Fibroblast of villous mesenchyme (primary cell): ENCODE measurements around the gene ZBTB16. TPM values are rescaled to one million over a fixed set of nuclear protein-coding genes. Genes with fewer than 3 reads are reported as not detected.

ENCODE experiments used
- DNase-seq: peaks from one replicate; pipeline ENCODE4 v3.0.0-alpha.2; 2010; ENCODE audit warnings: low read depth
- H3K4me3 ChIP-seq: 2 replicates; pipeline ENCODE4 v1.5.1; 2011; ENCODE audit warnings: low read depth, mild to moderate bottlenecking, low read length
- CTCF ChIP-seq: IDR thresholded peaks from 2 replicates; pipeline ENCODE4 v1.5.1; 2012; ENCODE audit warnings: low read depth, mild to moderate bottlenecking, low read length; ENCODE audit not compliant: insufficient read depth
- total RNA-seq: library from RNA; depleted of rRNA; stranded (reverse); fragments of >200 nt; gene quantifications from 2 replicates; pipeline ENCODE4 v1.2.3, GENCODE V29; 2012

ZBTB16 gene
- total RNA-seq, 1 donor, result 0.86 TPM

- TF ChIP-seq CTCF, result no peak
- no peak for DNase-seq
- no peak overlapping the region for H3K4me3 ChIP-seq
These were observed 27.6 kb upstream of the ZBTB16 start for GRCh38 chr11:114031967-114032320.

DNA sequence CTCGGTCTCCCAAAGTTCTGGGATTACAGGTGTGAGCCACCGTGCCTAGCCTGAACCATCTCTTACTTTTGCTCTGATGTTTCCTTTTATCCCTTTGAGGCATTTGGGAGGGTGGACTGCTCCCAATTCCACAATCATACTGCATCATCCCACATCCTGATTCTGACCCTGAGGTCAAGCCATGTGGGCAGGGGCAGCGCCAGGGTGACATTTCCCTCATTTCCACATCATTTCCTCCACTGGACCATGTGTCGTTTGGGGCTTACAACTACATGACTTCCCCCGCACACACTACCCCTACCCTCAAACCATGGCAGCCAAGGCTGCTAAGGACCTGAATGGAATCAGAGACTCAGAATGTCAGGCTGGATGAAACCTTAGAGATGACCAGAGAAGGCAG, 26.4 kb upstream of the ZBTB16 start:
- DNase-seq, result no peak
- H3K4me3 ChIP-seq, result no peak overlapping the region
- TF ChIP-seq CTCF, result no peak

DNA sequence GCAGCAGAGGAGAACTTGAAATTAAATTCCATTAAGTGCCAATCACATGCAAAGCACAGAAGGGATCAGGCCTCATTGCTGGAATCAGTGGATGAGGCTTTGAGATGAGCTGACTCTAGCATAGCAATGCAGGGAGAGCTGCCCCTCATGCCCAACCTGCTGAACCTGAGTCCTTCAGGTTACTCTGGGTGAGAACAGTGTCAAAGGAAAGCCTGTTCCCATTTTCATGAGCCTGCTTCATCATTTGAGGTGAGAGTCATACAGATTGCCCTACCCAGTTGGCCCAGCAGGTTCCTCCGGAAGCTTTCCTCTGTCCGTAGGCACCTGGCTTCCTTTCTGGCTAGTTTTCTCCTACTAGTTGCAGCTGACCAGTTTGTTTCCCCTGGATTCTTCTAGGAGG, 25.9 kb upstream of the ZBTB16 start:
- TF ChIP-seq CTCF, result no peak
- no peak for DNase-seq

DNA sequence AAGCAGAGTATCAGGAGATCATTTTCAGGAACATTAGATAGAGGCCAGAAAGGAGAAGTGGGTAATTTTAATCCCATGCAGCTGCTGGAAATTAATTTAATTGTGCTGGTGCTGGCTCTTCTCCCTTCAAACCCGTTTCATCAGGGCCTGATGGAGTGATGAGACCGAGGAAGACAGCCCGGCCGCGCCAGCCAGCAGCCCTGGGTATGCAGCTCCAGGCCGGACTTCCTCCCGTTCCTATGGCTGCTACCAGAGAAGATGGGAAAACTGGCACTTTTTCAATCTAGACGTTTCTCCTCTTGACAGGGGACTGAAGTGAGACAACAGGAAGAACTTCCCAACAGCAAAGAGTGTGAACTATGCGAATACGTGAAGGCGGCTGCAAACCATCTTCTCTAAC, 24.6 kb upstream of the ZBTB16 start:
- no peak for DNase-seq
- H3K4me3 ChIP-seq, result no peak overlapping the region
- no peak for TF ChIP-seq CTCF

More for the DNA sequence above, 25.9 kb upstream of the ZBTB16 start:
- H3K4me3 ChIP-seq, result no peak overlapping the region

DNA sequence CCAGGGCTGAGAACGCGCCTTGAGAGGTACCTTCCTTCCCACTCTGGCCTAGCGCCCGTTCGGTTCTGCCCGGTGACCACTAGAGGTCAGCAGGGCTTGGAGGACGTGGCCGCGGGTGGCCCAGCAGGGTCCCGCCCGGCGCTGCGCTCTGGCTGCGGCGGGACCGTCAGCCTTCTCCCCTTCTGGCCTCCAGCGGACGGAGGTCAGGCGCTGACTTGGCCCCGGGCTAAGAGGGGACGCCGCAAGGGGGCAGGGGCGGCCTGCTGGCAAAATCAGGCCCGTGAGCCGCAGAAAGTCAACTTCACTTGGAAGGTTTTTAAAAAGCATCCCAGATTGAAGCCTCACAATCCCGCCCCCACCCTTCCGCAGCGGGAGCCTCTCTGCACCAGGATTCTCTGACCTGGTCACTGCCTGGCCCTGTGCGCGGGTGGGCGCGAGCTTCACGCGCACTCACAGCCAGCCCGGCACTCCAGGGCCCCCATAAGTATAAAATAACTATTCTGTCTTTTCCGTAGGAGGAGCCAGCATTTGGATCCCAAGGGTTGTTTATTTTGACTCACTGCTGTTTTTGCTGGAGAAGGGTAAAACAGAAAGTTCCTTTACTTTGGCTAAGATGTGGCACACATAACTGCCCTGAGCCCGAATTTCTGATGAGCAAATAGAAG, 23.2 kb upstream of the ZBTB16 start:
- TF ChIP-seq CTCF, result peak; percentile 89

GRCh38 chr11:114036958-114037357, 22.6 kb upstream of the ZBTB16 start:
- no peak for DNase-seq
- no peak for TF ChIP-seq CTCF
- H3K4me3 ChIP-seq, result no peak overlapping the region

More for the DNA sequence above, 23.2 kb upstream of the ZBTB16 start:
- peak; percentile 90 for DNase-seq
- peak overlapping the region; percentile 46 for H3K4me3 ChIP-seq

DNA sequence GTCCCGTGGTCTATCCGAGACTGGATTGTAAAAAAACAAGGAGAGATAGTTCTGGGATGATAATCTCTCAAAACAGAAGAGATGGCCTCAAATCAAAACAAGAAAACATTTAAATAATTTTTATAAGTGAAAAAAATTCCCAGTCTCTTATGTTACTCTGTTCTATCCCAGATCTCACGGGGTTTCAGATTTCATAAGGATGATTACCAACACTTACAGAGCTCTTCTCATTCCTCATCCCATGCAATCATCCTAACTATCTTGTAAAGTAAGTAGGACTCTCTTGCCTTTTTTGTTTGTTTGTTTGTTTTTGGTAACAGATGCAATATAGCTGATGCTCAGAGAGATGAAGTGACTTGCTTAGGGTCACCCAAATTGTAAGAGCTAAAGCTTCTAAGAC, 20.0 kb upstream of the ZBTB16 start:
- peak; percentile 70 for DNase-seq
- TF ChIP-seq CTCF, result no peak
- H3K4me3 ChIP-seq, result no peak overlapping the region
